Endothelial cell of umbilical vein (primary cell): Measurements from ENCODE around the gene PADI1. TPM values are rescaled to one million over a fixed set of nuclear protein-coding genes. Genes with fewer than 3 reads are reported as not detected.

ENCODE experiments used
- BruUV-seq: library from RNA; stranded (reverse); fragments of 400-500 nt; replicated peaks from 2 replicates; lab custom pipeline; 2021; lab: Mats Ljungman, UMichigan
- CTCF ChIA-PET: fragments of 300-600, 350-600 bp; sonication (Branson Sonifier 250); formaldehyde crosslinking; loops from one replicate; lab custom pipeline; 2021; ENCODE audit warnings: antibody characterized with exemption, inconsistent platforms; lab: Charles Lee
- POLR2A ChIA-PET: fragments of 300-600, 350-600 bp; sonication (Branson Sonifier 250); formaldehyde crosslinking; loops from one replicate; lab custom pipeline; 2021; ENCODE audit warnings: antibody characterized with exemption, inconsistent platforms; lab: Charles Lee
- DNase-seq: peaks from one replicate; pipeline ENCODE4 v3.0.0-alpha.2; 2011; ENCODE audit warnings: low read depth, low spot score
- FAIRE-seq: peaks from 2 replicates; lab custom pipeline; 2011; peaks lifted over from hg19 to GRCh38; lab: Jason Lieb, UNC
- H2AFZ ChIP-seq: 2 replicates; pipeline ENCODE4 v1.6.0; 2012; ENCODE audit warnings: low read depth, low read length, control low read depth, inconsistent platforms
- H3K27ac ChIP-seq: 2 replicates; pipeline ENCODE4 v1.5.1; 2011; ENCODE audit warnings: low read depth, mild to moderate bottlenecking, control low read depth, low read length, moderate library complexity; ENCODE audit not compliant: insufficient read depth
- H3K27me3 ChIP-seq, 2 experiments: 2 replicates each; pipeline versions ENCODE4 v1.6.0 to v1.6.1; 2011; ENCODE audit warnings: low read length in 2 of 2, mixed read lengths in 1 of 2; ENCODE audit not compliant: control insufficient read depth in 2 of 2, insufficient read depth in 2 of 2
- H3K36me3 ChIP-seq, 2 experiments: 2 replicates in 1 of 2; 3 replicates in 1 of 2; pipeline ENCODE4 v1.5.1; 2011; ENCODE audit warnings: low read length in 2 of 2, mild to moderate bottlenecking in 1 of 2, moderate library complexity in 1 of 2; ENCODE audit not compliant: control insufficient read depth in 2 of 2, insufficient read depth in 2 of 2; ENCODE audit errors: extremely low read depth in 1 of 2
- H3K4me1 ChIP-seq: 3 replicates; pipeline ENCODE4 v1.5.1; 2011; ENCODE audit warnings: mild to moderate bottlenecking, low read length; ENCODE audit not compliant: control insufficient read depth, insufficient read depth; ENCODE audit errors: extremely low read depth
- H3K4me2 ChIP-seq: 2 replicates; pipeline ENCODE4 v1.6.1; 2011; ENCODE audit warnings: low read length, control low read depth, mixed read lengths; ENCODE audit not compliant: insufficient read depth
- H3K4me3 ChIP-seq, 3 experiments: fragments of 200-600 bp in 1 of 3; sonication (generic), shearing (Covaris generic) in 1 of 3; replicated peaks in 1 of 3; 2 replicates each; pipeline ENCODE4 v1.5.1; 2011 to 2016; ENCODE audit warnings: control low read depth in 3 of 3, low read length in 3 of 3, mild to moderate bottlenecking in 2 of 3, inconsistent platforms in 1 of 3, low read depth in 1 of 3, moderate library complexity in 1 of 3; ENCODE audit not compliant: insufficient read depth in 1 of 3
- H3K79me2 ChIP-seq: 2 replicates; pipeline ENCODE4 v1.6.0; 2012; ENCODE audit warnings: low read length, inconsistent platforms; ENCODE audit not compliant: control insufficient read depth, insufficient read depth
- H3K9ac ChIP-seq: replicated peaks from 2 replicates; pipeline ENCODE3; 2011; ENCODE audit warnings: low read length, control low read depth; ENCODE audit not compliant: insufficient read depth; ENCODE audit errors: extremely low read depth
- H3K9me1 ChIP-seq: replicated peaks from 3 replicates; pipeline ENCODE4 v1.6.0; 2011; ENCODE audit warnings: mild to moderate bottlenecking, low read length; ENCODE audit not compliant: control insufficient read depth, insufficient read depth; ENCODE audit errors: extremely low read depth
- H3K9me3 ChIP-seq: replicated peaks from 2 replicates; pipeline ENCODE4 v1.5.1; 2012; ENCODE audit warnings: low read length, inconsistent platforms; ENCODE audit not compliant: control insufficient read depth, insufficient read depth
- H4K20me1 ChIP-seq: replicated peaks from 2 replicates; pipeline ENCODE3; 2011; ENCODE audit warnings: mild to moderate bottlenecking, low read length; ENCODE audit not compliant: control insufficient read depth, insufficient read depth; ENCODE audit errors: extremely low read depth
- CTCF ChIP-seq, 2 donors: IDR thresholded peaks; 1 replicate in 1 of 2; 2 replicates in 1 of 2; pipeline ENCODE4 v1.5.1; 2011; ENCODE audit warnings: low read length in 2 of 2, mild to moderate bottlenecking in 2 of 2, moderate library complexity in 2 of 2, control low read depth in 1 of 2, inconsistent platforms in 1 of 2, low read depth in 1 of 2; ENCODE audit not compliant: insufficient read depth in 1 of 2; ENCODE audit errors: extremely low read depth in 1 of 2
- EZH2 ChIP-seq: IDR thresholded peaks from 2 replicates; pipeline ENCODE4 v1.6.1; 2012; ENCODE audit warnings: borderline replicate concordance, low read depth, mild to moderate bottlenecking, moderate library complexity, low read length, inconsistent platforms; ENCODE audit not compliant: severe bottlenecking
- FOS ChIP-seq: IDR thresholded peaks from 2 replicates; pipeline ENCODE4 v1.6.1; 2011; ENCODE audit warnings: mild to moderate bottlenecking, low read length, moderate library complexity, borderline replicate concordance; ENCODE audit not compliant: insufficient read depth
- GATA2 ChIP-seq: IDR thresholded peaks from 2 replicates; pipeline ENCODE4 v1.7.0; 2011; ENCODE audit warnings: low read depth, mild to moderate bottlenecking, moderate library complexity, mixed read lengths, low read length; ENCODE audit not compliant: insufficient read length, insufficient read depth
- JUN ChIP-seq: IDR thresholded peaks from 2 replicates; pipeline ENCODE4 v1.6.1; 2011; ENCODE audit warnings: borderline replicate concordance, low read depth; ENCODE audit not compliant: insufficient read length, insufficient read depth
- MAX ChIP-seq: IDR thresholded peaks from 2 replicates; pipeline ENCODE4 v1.6.1; 2011; ENCODE audit not compliant: insufficient read depth, insufficient read length
- MYC ChIP-seq: IDR thresholded peaks from one replicate; pipeline ENCODE4 v1.6.1; 2011; ENCODE audit warnings: mild to moderate bottlenecking, low read depth, low read length
- POLR2A ChIP-seq: IDR thresholded peaks from 2 replicates; pipeline ENCODE4 v1.6.1; 2012; ENCODE audit warnings: low read depth, mild to moderate bottlenecking, control low read depth, low read length
- POLR2AphosphoS5 ChIP-seq: IDR thresholded peaks from 2 replicates; pipeline ENCODE4 v1.6.1; 2012; ENCODE audit warnings: low read depth, mild to moderate bottlenecking, control low read depth, low read length, moderate library complexity; ENCODE audit not compliant: insufficient read depth
- dilution Hi-C: fragments of 300-500 bp; cut with MboI; formaldehyde crosslinking; loops from one replicate; pipeline ENCODE4 v1.15.0; 2019; ENCODE audit warnings: low sequenced_read_pairs; ENCODE audit not compliant: extremely low pct_ligation_motif_present
- intact Hi-C: fragments of 100-400 bp; cut with micrococcal nuclease; formaldehyde crosslinking; loops from one replicate; pipeline ENCODE4 v1.10.0; 2022
- polyA plus RNA-seq, 4 experiments: library from polyadenylated mRNA; depleted of rRNA in 3 of 4; stranded (reverse) in 3 of 4; unstranded in 1 of 4; fragments of >200 nt; gene quantifications; 2 replicates each; pipeline versions ENCODE4 v1.2.1 to v1.2.3, GENCODE V29; 2011 to 2012; ENCODE audit warnings: missing spikeins in 1 of 4
- total RNA-seq: library from RNA; stranded (reverse); gene quantifications from 2 replicates; pipeline ENCODE4 v1.2.3, GENCODE V29; 2021

The PADI1 gene
- total and polyA plus RNA-seq, 2 donors (not counting 3 experiments of a cell fraction or from before 2014, with no cell fraction given): 0.01 TPM; not detected in 1

DNA sequence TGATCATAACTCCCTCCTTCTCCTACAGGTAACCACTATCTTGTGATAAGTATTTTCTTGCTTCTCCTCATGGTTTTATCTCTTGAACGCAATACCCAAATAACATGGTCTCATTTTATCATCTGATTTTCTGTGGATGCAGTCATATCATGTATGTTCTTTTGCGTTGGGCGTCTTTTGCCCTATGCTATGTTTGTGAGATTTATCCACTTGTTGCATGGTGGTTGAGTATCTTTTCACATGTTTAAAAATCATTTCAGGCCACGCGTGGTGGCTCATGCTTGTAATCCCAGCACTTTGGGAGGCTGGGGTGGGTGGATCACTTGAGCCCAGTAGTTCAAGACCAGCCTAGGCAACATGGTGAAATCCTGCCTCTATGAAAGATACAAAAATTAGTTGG, 59.5 kb downstream of the PADI1 start:
- POLR2A ChIA-PET: no interaction called here

More for the DNA sequence above, 59.5 kb downstream of the PADI1 start:
- CTCF ChIA-PET: no interaction called here
- no peaks in the 10 kb centered on the region for H4K20me1 ChIP-seq
- no peaks in the 10 kb centered on the region for H3K9me3 ChIP-seq
- H3K27me3 ChIP-seq: peaks cover 3 to 8% of the 10 kb centered on the region in 2 experiments
- BruUV-seq: no TSS peak
- dilution Hi-C loops (no loop called here), intact Hi-C loops (no loop called here)
- no peak overlapping the region for H2AFZ ChIP-seq
- no peaks in the 10 kb centered on the region for H3K36me3 ChIP-seq
- no peaks in the 10 kb centered on the region for H3K79me2 ChIP-seq
- no peak for DNase-seq
- H3K9me1 ChIP-seq: no peaks in the 10 kb centered on the region
- no peak overlapping the region for H3K27ac ChIP-seq
- H3K4me3 ChIP-seq: no peak overlapping the region
- no peak overlapping the region for H3K4me2 ChIP-seq
- H3K4me1 ChIP-seq: no peaks in the 10 kb centered on the region
- FAIRE-seq: no peak
- H3K9ac ChIP-seq: no peak overlapping the region
- no peak for TF ChIP-seq MYC
- no peak for TF ChIP-seq POLR2AphosphoS5
- no peak for TF ChIP-seq FOS
- no peak for TF ChIP-seq CTCF (IDR thresholded peaks at IDR 0.05; ENCODE audit: extremely low read depth in 1 of 2, insufficient read depth in 1 of 2, low read depth in 1 of 2, low read length in 2 of 2)
- no peak for TF ChIP-seq GATA2
- no peak for TF ChIP-seq EZH2
- TF ChIP-seq MAX: no peak
- TF ChIP-seq JUN: no peak
- no peak for TF ChIP-seq POLR2A
